D721Med (cell line): ENCODE measurements around the gene INPP5D.
A peak's percentile ranks its signal among the peaks of the same experiment; 100 is the strongest.
"Not testable (repeated sequence)": the region's sequence is repeated elsewhere in the genome, so short reads cannot be mapped to it uniquely, and the experiment has no call there.

Experiments used
- DNase-seq: peaks from one replicate; pipeline ENCODE4 v3.0.0; 2011; ENCODE audit warnings: low spot score; ENCODE audit not compliant: insufficient read length
- FAIRE-seq: peaks from 2 replicates; lab custom pipeline; 2011; peaks lifted over from hg19 to GRCh38; lab: Jason Lieb, UNC
- CTCF ChIP-seq: IDR thresholded peaks from 2 replicates; pipeline ENCODE4 v1.5.1; 2012; ENCODE audit warnings: mild to moderate bottlenecking, control low read depth; ENCODE audit not compliant: insufficient read depth; ENCODE audit errors: missing control alignments

Gene INPP5D

DNA sequence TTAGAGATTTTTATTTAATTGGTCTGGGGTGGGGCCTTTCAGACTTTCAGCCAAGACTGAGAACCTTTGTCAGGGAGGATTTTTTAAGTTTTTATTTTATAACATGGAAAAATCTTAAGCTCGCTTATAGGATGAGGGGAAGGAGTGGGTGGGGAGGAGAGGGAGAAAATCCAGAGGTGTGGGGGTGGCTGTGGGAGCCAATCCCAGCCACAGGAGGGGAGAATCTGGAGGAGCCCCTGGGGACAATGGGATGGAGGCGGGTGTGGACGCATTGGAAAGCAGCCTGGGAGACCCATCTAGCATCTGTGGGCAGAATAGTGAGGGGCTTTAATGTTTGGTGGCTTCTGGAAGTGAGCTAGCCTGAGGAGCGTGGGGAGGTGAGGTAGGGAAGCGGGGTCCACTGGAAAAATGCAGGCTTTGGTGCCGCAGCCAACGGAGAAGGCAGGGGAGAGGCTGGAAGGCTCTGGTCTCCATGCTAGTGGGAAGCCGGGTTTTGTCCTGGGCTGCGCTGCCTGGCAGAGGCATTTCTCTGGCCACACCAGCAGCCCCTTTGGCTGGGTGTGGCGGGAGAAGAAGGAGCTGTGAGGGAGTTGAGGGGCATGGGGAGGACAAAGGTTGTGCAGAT is 11.5 kb upstream of the INPP5D start:
- no peak for FAIRE-seq

DNA sequence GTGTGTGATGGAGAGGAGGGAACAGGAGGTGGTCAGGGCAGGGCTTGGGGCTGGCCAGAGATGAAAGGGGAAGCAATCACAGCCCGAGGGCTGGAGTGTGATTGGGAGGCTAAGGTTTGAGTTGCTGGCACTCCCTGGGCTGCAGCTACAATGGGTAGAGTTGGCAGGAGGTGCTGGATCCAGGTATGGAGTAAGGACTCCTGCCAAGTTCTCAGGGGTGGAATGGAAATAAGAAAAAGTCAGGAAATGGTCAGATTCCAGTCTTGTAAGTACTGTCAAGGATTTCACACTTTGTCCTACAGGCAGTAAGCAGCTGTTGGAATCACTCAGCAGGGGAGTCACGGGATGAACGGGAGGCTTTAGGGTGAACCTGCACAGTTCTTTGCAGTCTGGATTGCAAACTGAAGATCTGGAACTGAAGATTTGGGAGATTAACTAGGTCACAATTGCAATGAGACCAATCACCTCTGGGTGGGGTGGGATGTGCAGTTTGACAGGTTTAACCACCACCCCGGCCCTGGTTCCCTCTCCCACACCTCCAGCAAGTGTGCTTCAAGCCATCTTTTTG is 10.9 kb upstream of the INPP5D start:
- no peak for TF ChIP-seq CTCF
- no peak for FAIRE-seq
- no peak for DNase-seq

More for the DNA sequence above, 11.5 kb upstream of the INPP5D start:
- no peak for TF ChIP-seq CTCF
- DNase-seq: no peak

GRCh38 chr2:233051241-233052149 is 8.6 kb upstream of the INPP5D start:
- no peak for FAIRE-seq
- TF ChIP-seq CTCF: no peak
- no peak for DNase-seq

DNA sequence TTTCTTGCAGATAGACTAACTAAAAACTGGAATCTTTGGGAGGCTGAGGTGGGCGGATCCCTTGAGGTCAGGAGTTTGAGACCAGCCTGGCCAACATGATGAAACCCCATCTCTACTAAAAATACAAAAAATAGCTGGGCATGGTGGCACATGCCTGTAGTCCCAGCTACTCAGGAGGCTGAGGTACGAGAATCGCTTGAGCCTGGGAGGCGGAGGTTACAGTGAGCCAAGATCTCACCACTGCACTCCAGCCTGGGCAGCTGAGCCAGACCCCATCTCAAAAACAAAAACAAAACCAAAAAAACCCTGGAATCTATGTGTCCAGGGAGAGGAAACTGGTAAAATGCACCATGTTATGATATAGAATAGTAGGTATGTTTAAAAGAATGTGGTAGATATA is 7.6 kb upstream of the INPP5D start:
- FAIRE-seq, DNase-seq: not testable (repeated sequence)

DNA sequence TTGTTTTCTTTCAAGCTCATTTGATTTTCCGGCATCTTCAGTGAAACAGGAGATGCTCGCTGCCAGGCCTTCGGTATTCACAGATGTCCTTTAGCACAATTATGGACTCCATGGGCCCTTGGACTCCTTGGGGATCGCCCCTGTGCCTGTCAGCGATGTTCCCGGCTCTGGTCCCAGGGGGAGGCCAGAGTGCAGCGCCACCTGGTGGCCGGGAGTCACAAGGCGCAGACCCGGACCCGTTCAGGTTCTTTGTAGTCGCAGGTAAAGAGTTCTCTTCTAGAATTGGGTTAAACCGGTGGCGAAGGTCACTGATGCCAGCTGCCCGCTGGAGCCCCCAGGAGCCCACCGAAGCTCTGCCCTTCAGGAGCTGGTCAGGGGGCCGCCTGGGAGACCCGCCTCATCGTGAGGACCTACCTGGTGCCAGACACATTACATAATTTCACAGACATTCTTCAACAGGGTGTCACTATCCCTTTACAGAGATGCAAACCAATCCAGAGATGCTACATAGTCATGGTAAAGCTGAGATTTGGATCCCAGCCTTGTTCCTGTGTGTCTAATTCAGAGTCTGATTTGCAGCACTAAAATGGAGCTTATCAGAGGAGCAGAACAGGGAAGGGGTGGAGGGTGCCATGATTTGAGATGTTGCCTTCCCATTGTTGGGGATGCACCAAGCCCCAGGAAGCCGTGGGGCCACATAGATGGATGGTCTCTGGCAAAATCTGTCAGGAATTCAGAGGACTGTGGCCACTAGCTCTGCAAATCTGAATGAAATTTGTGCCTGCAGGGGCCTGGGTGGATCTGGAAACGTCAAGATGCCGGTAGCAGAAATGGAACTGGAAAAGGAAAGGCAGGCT is 6.0 kb upstream of the INPP5D start:
- FAIRE-seq (no peak), DNase-seq (peak; percentile 89)
- peak; percentile 74 for TF ChIP-seq CTCF

GRCh38 chr2:233055362-233055761 is 4.8 kb upstream of the INPP5D start:
- FAIRE-seq: no peak
- TF ChIP-seq CTCF: no peak
- DNase-seq: no peak

DNA sequence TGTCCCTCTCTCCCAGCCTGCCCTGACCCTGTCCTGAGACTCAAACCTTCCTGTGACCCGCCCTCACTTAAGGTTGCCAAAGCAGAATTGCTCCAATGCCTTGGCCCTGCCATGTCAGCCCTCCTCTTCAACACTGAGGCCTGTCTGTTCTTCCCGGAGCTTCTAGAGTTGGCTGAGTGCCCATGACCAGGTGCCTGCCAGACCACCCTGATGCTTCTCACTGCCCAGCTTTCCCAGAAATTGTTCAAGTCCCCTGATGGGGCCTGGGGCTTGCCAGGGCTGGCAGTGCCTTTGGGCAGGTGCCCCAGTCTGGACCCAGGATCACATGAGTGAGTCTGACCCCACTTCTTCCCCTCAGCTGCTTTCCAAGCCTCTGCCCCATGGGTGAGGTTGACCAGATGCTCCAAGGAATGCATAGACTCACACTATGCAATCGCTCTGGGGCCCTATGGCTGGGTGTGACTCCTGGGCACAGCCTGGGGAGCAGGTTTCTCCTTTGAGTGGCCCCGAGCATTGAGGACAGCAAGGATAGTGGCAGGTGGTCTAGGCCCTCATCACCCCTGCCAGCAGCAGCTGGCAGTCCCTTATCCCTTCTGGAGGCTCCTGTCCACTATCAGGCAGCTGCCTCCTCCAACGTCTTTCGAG is 3.1 kb upstream of the INPP5D start:
- FAIRE-seq (no peak), DNase-seq (no peak)
- TF ChIP-seq CTCF: no peak
